ENCODE measurements around the gene ANKMY1.

DNA sequence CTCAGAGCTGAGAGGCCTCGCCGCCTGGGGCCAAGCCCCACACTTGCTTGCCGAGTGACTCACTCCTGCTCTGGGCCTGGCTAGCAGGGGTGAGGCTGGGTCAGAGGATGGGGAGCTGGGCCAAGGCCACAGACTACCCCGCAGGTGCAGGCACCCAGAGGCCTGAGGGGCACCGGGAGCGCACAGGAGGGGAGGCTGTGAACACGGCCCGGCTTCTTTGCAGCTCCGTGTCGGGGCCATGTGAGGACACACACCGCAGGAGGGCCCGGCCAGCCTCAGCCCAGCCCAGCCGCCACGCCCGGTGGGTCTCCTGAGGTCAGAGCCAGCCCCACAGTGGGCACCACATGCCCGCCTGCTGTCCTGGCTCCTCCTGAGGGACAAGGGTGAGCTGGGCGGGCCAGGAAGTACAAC is 113.9 kb downstream of the ANKMY1 start:
- TF ChIP-seq, protein P1, sequence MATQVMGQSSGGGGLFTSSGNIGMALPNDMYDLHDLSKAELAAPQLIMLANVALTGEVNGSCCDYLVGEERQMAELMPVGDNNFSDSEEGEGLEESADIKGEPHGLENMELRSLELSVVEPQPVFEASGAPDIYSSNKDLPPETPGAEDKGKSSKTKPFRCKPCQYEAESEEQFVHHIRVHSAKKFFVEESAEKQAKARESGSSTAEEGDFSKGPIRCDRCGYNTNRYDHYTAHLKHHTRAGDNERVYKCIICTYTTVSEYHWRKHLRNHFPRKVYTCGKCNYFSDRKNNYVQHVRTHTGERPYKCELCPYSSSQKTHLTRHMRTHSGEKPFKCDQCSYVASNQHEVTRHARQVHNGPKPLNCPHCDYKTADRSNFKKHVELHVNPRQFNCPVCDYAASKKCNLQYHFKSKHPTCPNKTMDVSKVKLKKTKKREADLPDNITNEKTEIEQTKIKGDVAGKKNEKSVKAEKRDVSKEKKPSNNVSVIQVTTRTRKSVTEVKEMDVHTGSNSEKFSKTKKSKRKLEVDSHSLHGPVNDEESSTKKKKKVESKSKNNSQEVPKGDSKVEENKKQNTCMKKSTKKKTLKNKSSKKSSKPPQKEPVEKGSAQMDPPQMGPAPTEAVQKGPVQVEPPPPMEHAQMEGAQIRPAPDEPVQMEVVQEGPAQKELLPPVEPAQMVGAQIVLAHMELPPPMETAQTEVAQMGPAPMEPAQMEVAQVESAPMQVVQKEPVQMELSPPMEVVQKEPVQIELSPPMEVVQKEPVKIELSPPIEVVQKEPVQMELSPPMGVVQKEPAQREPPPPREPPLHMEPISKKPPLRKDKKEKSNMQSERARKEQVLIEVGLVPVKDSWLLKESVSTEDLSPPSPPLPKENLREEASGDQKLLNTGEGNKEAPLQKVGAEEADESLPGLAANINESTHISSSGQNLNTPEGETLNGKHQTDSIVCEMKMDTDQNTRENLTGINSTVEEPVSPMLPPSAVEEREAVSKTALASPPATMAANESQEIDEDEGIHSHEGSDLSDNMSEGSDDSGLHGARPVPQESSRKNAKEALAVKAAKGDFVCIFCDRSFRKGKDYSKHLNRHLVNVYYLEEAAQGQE (IDR thresholded peaks at IDR 0.05): no peak
- TF ChIP-seq, protein P2, sequence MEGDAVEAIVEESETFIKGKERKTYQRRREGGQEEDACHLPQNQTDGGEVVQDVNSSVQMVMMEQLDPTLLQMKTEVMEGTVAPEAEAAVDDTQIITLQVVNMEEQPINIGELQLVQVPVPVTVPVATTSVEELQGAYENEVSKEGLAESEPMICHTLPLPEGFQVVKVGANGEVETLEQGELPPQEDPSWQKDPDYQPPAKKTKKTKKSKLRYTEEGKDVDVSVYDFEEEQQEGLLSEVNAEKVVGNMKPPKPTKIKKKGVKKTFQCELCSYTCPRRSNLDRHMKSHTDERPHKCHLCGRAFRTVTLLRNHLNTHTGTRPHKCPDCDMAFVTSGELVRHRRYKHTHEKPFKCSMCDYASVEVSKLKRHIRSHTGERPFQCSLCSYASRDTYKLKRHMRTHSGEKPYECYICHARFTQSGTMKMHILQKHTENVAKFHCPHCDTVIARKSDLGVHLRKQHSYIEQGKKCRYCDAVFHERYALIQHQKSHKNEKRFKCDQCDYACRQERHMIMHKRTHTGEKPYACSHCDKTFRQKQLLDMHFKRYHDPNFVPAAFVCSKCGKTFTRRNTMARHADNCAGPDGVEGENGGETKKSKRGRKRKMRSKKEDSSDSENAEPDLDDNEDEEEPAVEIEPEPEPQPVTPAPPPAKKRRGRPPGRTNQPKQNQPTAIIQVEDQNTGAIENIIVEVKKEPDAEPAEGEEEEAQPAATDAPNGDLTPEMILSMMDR (IDR thresholded peaks at IDR 0.05): no peak
- TF ChIP-seq POLR2A (IDR thresholded peaks at IDR 0.05; ENCODE audit: low read length) (no peak), CEBPB (IDR thresholded peaks at IDR 0.05) (no peak), HOXA7 (CRISPR knock-in tag; IDR thresholded peaks at IDR 0.05) (no peak)
- TF ChIP-seq, protein P3, sequence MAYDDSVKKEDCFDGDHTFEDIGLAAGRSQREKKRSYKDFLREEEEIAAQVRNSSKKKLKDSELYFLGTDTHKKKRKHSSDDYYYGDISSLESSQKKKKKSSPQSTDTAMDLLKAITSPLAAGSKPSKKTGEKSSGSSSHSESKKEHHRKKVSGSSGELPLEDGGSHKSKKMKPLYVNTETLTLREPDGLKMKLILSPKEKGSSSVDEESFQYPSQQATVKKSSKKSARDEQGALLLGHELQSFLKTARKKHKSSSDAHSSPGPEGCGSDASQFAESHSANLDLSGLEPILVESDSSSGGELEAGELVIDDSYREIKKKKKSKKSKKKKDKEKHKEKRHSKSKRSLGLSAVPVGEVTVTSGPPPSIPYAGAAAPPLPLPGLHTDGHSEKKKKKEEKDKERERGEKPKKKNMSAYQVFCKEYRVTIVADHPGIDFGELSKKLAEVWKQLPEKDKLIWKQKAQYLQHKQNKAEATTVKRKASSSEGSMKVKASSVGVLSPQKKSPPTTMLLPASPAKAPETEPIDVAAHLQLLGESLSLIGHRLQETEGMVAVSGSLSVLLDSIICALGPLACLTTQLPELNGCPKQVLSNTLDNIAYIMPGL (CRISPR knock-in tag; IDR thresholded peaks at IDR 0.05; ENCODE audit: borderline replicate concordance): no peak
